Measurements from ENCODE around the gene PELI2.

PELI2 gene

GRCh38 chr14:56299306-56299984, 181.2 kb downstream of the PELI2 start:
- Histone ChIP-seq H3K36me3 (ENCODE audit: control insufficient read depth, insufficient read depth, low read length) (peaks cover 3% of the 10 kb centered on the region), H3K9ac (ENCODE audit: low read depth, low read length) (no peak overlapping the region), H3K27me3 (ENCODE audit: control insufficient read depth, insufficient read depth, low read length) (no peaks in the 10 kb centered on the region), H3K4me3 (ENCODE audit: low read depth, low read length) (no peak overlapping the region), H3K9me3 (ENCODE audit: control insufficient read depth, insufficient read depth, low read length) (no peaks in the 10 kb centered on the region), H3K4me1 (ENCODE audit: control insufficient read depth, insufficient read depth, low read length) (peaks cover 4% of the 10 kb centered on the region)

- Histone ChIP-seq H3K4me3 (ENCODE audit: low read depth, low read length) (no peak overlapping the region), H3K4me1 (ENCODE audit: control insufficient read depth, insufficient read depth, low read length) (peaks cover 4% of the 10 kb centered on the region), H3K27me3 (ENCODE audit: control insufficient read depth, insufficient read depth, low read length) (no peaks in the 10 kb centered on the region), H3K36me3 (ENCODE audit: control insufficient read depth, insufficient read depth, low read length) (peaks cover 3% of the 10 kb centered on the region), H3K9me3 (ENCODE audit: control insufficient read depth, insufficient read depth, low read length) (no peaks in the 10 kb centered on the region), H3K9ac (ENCODE audit: low read depth, low read length) (no peak overlapping the region)
Observed at GRCh38 chr14:56300495-56300894, 182.3 kb downstream of the PELI2 start.

GRCh38 chr14:56304456-56304855, 186.2 kb downstream of the PELI2 start:
- Histone ChIP-seq H3K27me3 (ENCODE audit: control insufficient read depth, insufficient read depth, low read length) (no peaks in the 10 kb centered on the region), H3K4me1 (ENCODE audit: control insufficient read depth, insufficient read depth, low read length) (no peaks in the 10 kb centered on the region), H3K4me3 (ENCODE audit: low read depth, low read length) (no peak overlapping the region), H3K36me3 (ENCODE audit: control insufficient read depth, insufficient read depth, low read length) (no peaks in the 10 kb centered on the region), H3K9ac (ENCODE audit: low read depth, low read length) (no peak overlapping the region), H3K9me3 (ENCODE audit: control insufficient read depth, insufficient read depth, low read length) (no peaks in the 10 kb centered on the region)

GRCh38 chr14:56309198-56309597, 191.0 kb downstream of the PELI2 start:
- H3K36me3 ChIP-seq (ENCODE audit: control insufficient read depth, insufficient read depth, low read length) = no peaks in the 10 kb centered on the region
- no peaks in the 10 kb centered on the region for H3K27me3 ChIP-seq (ENCODE audit: control insufficient read depth, insufficient read depth, low read length)
- H3K4me1 ChIP-seq (ENCODE audit: control insufficient read depth, insufficient read depth, low read length) = no peaks in the 10 kb centered on the region
- H3K4me3 ChIP-seq (ENCODE audit: low read depth, low read length) = no peak overlapping the region
- no peak overlapping the region for H3K9ac ChIP-seq (ENCODE audit: low read depth, low read length)
- no peaks in the 10 kb centered on the region for H3K9me3 ChIP-seq (ENCODE audit: control insufficient read depth, insufficient read depth, low read length)

- H3K4me1 ChIP-seq (ENCODE audit: control insufficient read depth, insufficient read depth, low read length) = no peaks in the 10 kb centered on the region
- H3K9ac ChIP-seq (ENCODE audit: low read depth, low read length) = no peak overlapping the region
- no peaks in the 10 kb centered on the region for H3K27me3 ChIP-seq (ENCODE audit: control insufficient read depth, insufficient read depth, low read length)
- no peak overlapping the region for H3K4me3 ChIP-seq (ENCODE audit: low read depth, low read length)
- no peaks in the 10 kb centered on the region for H3K9me3 ChIP-seq (ENCODE audit: control insufficient read depth, insufficient read depth, low read length)
- H3K36me3 ChIP-seq (ENCODE audit: control insufficient read depth, insufficient read depth, low read length) = no peaks in the 10 kb centered on the region
Observed at GRCh38 chr14:56310643-56311042, 192.4 kb downstream of the PELI2 start.

DNA sequence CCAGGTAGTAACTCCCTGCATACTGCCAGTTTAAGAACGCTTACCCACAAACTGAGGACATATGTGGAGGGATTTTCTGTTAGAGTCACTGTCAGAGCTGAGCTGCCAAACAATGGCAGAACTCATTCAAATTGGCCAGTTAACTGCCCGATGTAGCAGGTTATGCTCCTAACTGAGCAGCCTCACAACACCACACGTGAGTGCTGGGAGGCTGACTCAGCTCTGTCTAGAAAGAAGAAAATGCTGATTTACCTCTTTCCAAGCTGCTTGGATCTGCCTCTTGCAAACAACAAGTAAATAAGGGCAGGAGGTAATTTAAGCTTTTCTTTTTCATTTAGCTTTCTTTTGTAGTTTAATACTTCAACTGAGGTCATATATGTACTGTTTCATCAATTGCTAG, 195.6 kb downstream of the PELI2 start:
- Histone ChIP-seq H3K27me3 (ENCODE audit: control insufficient read depth, insufficient read depth, low read length) (no peaks in the 10 kb centered on the region), H3K4me1 (ENCODE audit: control insufficient read depth, insufficient read depth, low read length) (no peaks in the 10 kb centered on the region), H3K4me3 (ENCODE audit: low read depth, low read length) (no peak overlapping the region), H3K9ac (ENCODE audit: low read depth, low read length) (no peak overlapping the region), H3K36me3 (ENCODE audit: control insufficient read depth, insufficient read depth, low read length) (no peaks in the 10 kb centered on the region), H3K9me3 (ENCODE audit: control insufficient read depth, insufficient read depth, low read length) (peaks cover 2% of the 10 kb centered on the region)

GRCh38 chr14:56318393-56319115, 200.3 kb downstream of the PELI2 start:
- H3K9me3 ChIP-seq (ENCODE audit: control insufficient read depth, insufficient read depth, low read length) = peaks cover 2% of the 10 kb centered on the region
- no peaks in the 10 kb centered on the region for H3K27me3 ChIP-seq (ENCODE audit: control insufficient read depth, insufficient read depth, low read length)
- no peak overlapping the region for H3K9ac ChIP-seq (ENCODE audit: low read depth, low read length)
- no peak overlapping the region for H3K4me3 ChIP-seq (ENCODE audit: low read depth, low read length)
- H3K4me1 ChIP-seq (ENCODE audit: control insufficient read depth, insufficient read depth, low read length) = no peaks in the 10 kb centered on the region
- H3K36me3 ChIP-seq (ENCODE audit: control insufficient read depth, insufficient read depth, low read length) = no peaks in the 10 kb centered on the region

DNA sequence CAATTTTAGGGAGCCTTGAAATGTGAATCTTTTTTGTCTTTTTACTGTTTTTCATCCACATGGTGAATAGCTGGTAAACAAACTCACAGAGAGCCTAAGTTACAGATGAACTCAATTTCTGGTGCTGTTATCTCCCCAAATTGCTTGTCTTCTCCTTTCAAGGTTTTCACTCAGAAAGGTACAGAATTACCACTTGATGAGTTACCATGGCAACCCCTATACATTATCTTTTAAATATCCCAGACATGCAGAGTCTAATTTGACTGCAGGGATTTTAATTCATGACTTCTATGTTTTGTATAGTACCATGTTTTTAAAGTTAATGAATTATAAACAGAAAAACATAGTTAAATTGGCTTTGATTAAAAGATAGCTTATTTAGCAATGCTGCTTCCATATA, 203.7 kb downstream of the PELI2 start:
- no peak overlapping the region for H3K9ac ChIP-seq (ENCODE audit: low read depth, low read length)
- H3K36me3 ChIP-seq (ENCODE audit: control insufficient read depth, insufficient read depth, low read length) = no peaks in the 10 kb centered on the region
- peaks cover 2% of the 10 kb centered on the region for H3K9me3 ChIP-seq (ENCODE audit: control insufficient read depth, insufficient read depth, low read length)
- H3K4me1 ChIP-seq (ENCODE audit: control insufficient read depth, insufficient read depth, low read length) = no peaks in the 10 kb centered on the region
- no peaks in the 10 kb centered on the region for H3K27me3 ChIP-seq (ENCODE audit: control insufficient read depth, insufficient read depth, low read length)
- H3K4me3 ChIP-seq (ENCODE audit: low read depth, low read length) = no peak overlapping the region

- no peak overlapping the region for H3K4me3 ChIP-seq (ENCODE audit: low read depth, low read length)
- no peak overlapping the region for H3K9ac ChIP-seq (ENCODE audit: low read depth, low read length)
- no peaks in the 10 kb centered on the region for H3K27me3 ChIP-seq (ENCODE audit: control insufficient read depth, insufficient read depth, low read length)
- no peaks in the 10 kb centered on the region for H3K36me3 ChIP-seq (ENCODE audit: control insufficient read depth, insufficient read depth, low read length)
- no peaks in the 10 kb centered on the region for H3K4me1 ChIP-seq (ENCODE audit: control insufficient read depth, insufficient read depth, low read length)
- H3K9me3 ChIP-seq (ENCODE audit: control insufficient read depth, insufficient read depth, low read length) = peaks cover 2% of the 10 kb centered on the region
Observed at GRCh38 chr14:56322531-56322930, 204.3 kb downstream of the PELI2 start.

DNA sequence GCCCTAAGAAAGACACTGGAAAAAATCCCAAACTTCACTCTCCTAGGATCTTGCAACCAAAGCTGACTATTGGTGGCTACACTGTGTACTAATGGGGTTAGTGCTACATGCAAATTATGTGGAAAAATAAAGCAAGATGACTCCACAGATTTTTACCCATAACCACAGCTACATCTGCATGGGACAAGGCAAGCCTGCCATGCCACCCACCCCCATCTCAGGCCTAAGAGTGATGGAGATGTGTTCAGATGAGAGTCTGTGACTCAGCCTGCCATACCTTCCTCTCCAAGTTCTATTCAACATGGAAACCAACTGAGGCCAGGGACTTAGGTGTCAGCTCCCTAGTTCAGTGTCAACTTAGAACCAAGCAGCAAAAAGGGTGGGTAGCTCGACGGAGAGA, 206.2 kb downstream of the PELI2 start:
- H3K9ac ChIP-seq (ENCODE audit: low read depth, low read length) = no peak overlapping the region
- H3K36me3 ChIP-seq (ENCODE audit: control insufficient read depth, insufficient read depth, low read length) = no peaks in the 10 kb centered on the region
- no peak overlapping the region for H3K4me3 ChIP-seq (ENCODE audit: low read depth, low read length)
- no peaks in the 10 kb centered on the region for H3K27me3 ChIP-seq (ENCODE audit: control insufficient read depth, insufficient read depth, low read length)
- no peaks in the 10 kb centered on the region for H3K9me3 ChIP-seq (ENCODE audit: control insufficient read depth, insufficient read depth, low read length)
- H3K4me1 ChIP-seq (ENCODE audit: control insufficient read depth, insufficient read depth, low read length) = no peaks in the 10 kb centered on the region

GRCh38 chr14:56324856-56325699, 206.9 kb downstream of the PELI2 start:
- no peak overlapping the region for H3K9ac ChIP-seq (ENCODE audit: low read depth, low read length)
- H3K9me3 ChIP-seq (ENCODE audit: control insufficient read depth, insufficient read depth, low read length) = no peaks in the 10 kb centered on the region
- H3K36me3 ChIP-seq (ENCODE audit: control insufficient read depth, insufficient read depth, low read length) = no peaks in the 10 kb centered on the region
- H3K27me3 ChIP-seq (ENCODE audit: control insufficient read depth, insufficient read depth, low read length) = no peaks in the 10 kb centered on the region
- H3K4me3 ChIP-seq (ENCODE audit: low read depth, low read length) = no peak overlapping the region
- H3K4me1 ChIP-seq (ENCODE audit: control insufficient read depth, insufficient read depth, low read length) = no peaks in the 10 kb centered on the region

Measured in iPS-15b (cell line).